Neural progenitor cell (in vitro differentiated cells): Measurements from ENCODE around the gene DCAF5. TPM values are rescaled to one million over a fixed set of nuclear protein-coding genes. Genes with fewer than 3 reads are reported as not detected.

Source experiments
- DNase-seq: peaks from one replicate; pipeline ENCODE4 v3.0.0-alpha.2; 2016; ENCODE audit warnings: low spot score
- H2AFZ ChIP-seq: fragments of 200-600 bp; sonication (generic); replicated peaks from 2 replicates; pipeline ENCODE4 v1.6.1; 2016; ENCODE audit warnings: antibody characterized with exemption
- H3F3A ChIP-seq: fragments of 200-600 bp; sonication (generic); 2 replicates; pipeline ENCODE4 v1.6.1; 2016; ENCODE audit warnings: antibody characterized with exemption, low read depth
- H3K27ac ChIP-seq: fragments of 200-600 bp; sonication (generic); 2 replicates; pipeline ENCODE4 v1.5.1; 2016; ENCODE audit warnings: mild to moderate bottlenecking
- H3K27me3 ChIP-seq: fragments of 200-600 bp; sonication (generic); 2 replicates; pipeline ENCODE4 v1.6.1; 2016; ENCODE audit warnings: mild to moderate bottlenecking, moderate library complexity
- H3K36me3 ChIP-seq: fragments of 200-600 bp; sonication (generic); 2 replicates; pipeline ENCODE4 v1.5.1; 2016
- H3K4me1 ChIP-seq: fragments of 200-600 bp; sonication (generic); 2 replicates; pipeline ENCODE4 v1.6.1; 2016; ENCODE audit warnings: mixed run types
- H3K4me2 ChIP-seq: fragments of 200-600 bp; sonication (generic); 2 replicates; pipeline ENCODE4 v1.6.1; 2016
- H3K4me3 ChIP-seq: fragments of 200-600 bp; sonication (generic); 2 replicates; pipeline ENCODE4 v1.5.1; 2016
- H3K79me2 ChIP-seq: fragments of 200-600 bp; sonication (generic); 2 replicates; pipeline ENCODE4 v1.6.1; 2016; ENCODE audit warnings: low read depth
- H3K9ac ChIP-seq: fragments of 200-600 bp; sonication (generic); 2 replicates; pipeline ENCODE4 v1.6.1; 2016
- H3K9me3 ChIP-seq: fragments of 200-600 bp; sonication (generic); 2 replicates; pipeline ENCODE4 v1.5.1; 2016; ENCODE audit warnings: low read depth
- H4K20me1 ChIP-seq: fragments of 200-600 bp; sonication (generic); 2 replicates; pipeline ENCODE4 v1.6.1; 2016; ENCODE audit warnings: low read depth
- H3K27ac Mint-ChIP-seq: 3 replicates; pipeline ENCODE4 v1.8.0; 2021; ENCODE audit warnings: mixed read lengths
- H3K27me3 Mint-ChIP-seq: 2 replicates; pipeline ENCODE4 v1.8.0; 2022; ENCODE audit warnings: low read depth, mild to moderate bottlenecking, inconsistent platforms, moderate library complexity, mixed read lengths; ENCODE audit not compliant: insufficient read depth
- H3K36me3 Mint-ChIP-seq: 3 replicates; pipeline ENCODE4 v1.8.0; 2021; ENCODE audit warnings: mixed read lengths
- H3K4me1 Mint-ChIP-seq: 3 replicates; pipeline ENCODE4 v1.8.0; 2021; ENCODE audit warnings: mixed read lengths
- H3K4me3 Mint-ChIP-seq: 3 replicates; pipeline ENCODE4 v1.8.0; 2021; ENCODE audit warnings: mild to moderate bottlenecking, moderate library complexity, mixed read lengths
- H3K9me3 Mint-ChIP-seq: 3 replicates; pipeline ENCODE4 v1.8.0; 2020; ENCODE audit warnings: mixed read lengths
- CTCF ChIP-seq: fragments of 200-600 bp; sonication (generic); IDR thresholded peaks from 2 replicates; pipeline ENCODE4 v1.5.1; 2017; ENCODE audit warnings: antibody characterized with exemption, mild to moderate bottlenecking
- EZH2 ChIP-seq: fragments of 200-600 bp; sonication (generic); IDR thresholded peaks from 2 replicates; pipeline ENCODE4 v1.6.1; 2017; ENCODE audit warnings: antibody characterized with exemption, mild to moderate bottlenecking, moderate library complexity
- EZH2phosphoT487 ChIP-seq: fragments of 200-600 bp; sonication (generic); IDR thresholded peaks from 2 replicates; pipeline ENCODE4 v1.6.1; 2017; ENCODE audit warnings: antibody characterized with exemption
- total RNA-seq: library from RNA; depleted of rRNA; stranded (reverse); fragments of >200 nt; gene quantifications from 2 replicates; pipeline ENCODE4 v1.2.3, GENCODE V29; 2015; ENCODE audit warnings: low replicate concordance

Gene DCAF5
- total RNA-seq, 1 donor from 2014 or later = 22.4 TPM

- Histone ChIP-seq H3K36me3 (peaks cover 5% of the 10 kb centered on the region), H3K27me3 (no peaks in the 10 kb centered on the region), H3F3A (peaks cover 5% of the 10 kb centered on the region), H3K9me3 (no peaks in the 10 kb centered on the region), H3K79me2 (no peaks in the 10 kb centered on the region), H3K4me3 (no peak overlapping the region), H4K20me1 (peaks cover 5% of the 10 kb centered on the region), H3K27ac (no peak overlapping the region), H3K4me1 (peaks cover 8% of the 10 kb centered on the region), H2AFZ (no peak overlapping the region), H3K4me2 (no peak overlapping the region), H3K9ac (no peak overlapping the region)
- no peak for DNase-seq
- Mint-ChIP-seq H3K4me3 (no peak overlapping the region), H3K36me3 (peaks cover 20% of the 10 kb centered on the region), H3K4me1 (peaks cover 8% of the 10 kb centered on the region), H3K27ac (no peak overlapping the region), H3K9me3 (no peaks in the 10 kb centered on the region), H3K27me3 (peaks cover 2% of the 10 kb centered on the region)
- TF ChIP-seq EZH2phosphoT487 = no peak
- TF ChIP-seq EZH2 = no peak
- TF ChIP-seq CTCF = no peak
Measured at GRCh38 chr14:69088586-69088985, 64.3 kb downstream of the DCAF5 start.

GRCh38 chr14:69087061-69087461 lies 65.9 kb downstream of the DCAF5 start:
- H4K20me1 ChIP-seq = no peaks in the 10 kb centered on the region
- no peak overlapping the region for H2AFZ ChIP-seq
- H3K36me3 Mint-ChIP-seq = peaks cover 24% of the 10 kb centered on the region
- H3K4me2 ChIP-seq = no peak overlapping the region
- H3K27me3 Mint-ChIP-seq = peaks cover 2% of the 10 kb centered on the region
- TF ChIP-seq CTCF (no peak), EZH2phosphoT487 (no peak), EZH2 (no peak)
- no peaks in the 10 kb centered on the region for H3K79me2 ChIP-seq
- H3K27me3 ChIP-seq = no peaks in the 10 kb centered on the region
- H3K9me3 ChIP-seq = no peaks in the 10 kb centered on the region
- DNase-seq = no peak
- H3K36me3 ChIP-seq = peaks cover 5% of the 10 kb centered on the region
- no peak overlapping the region for H3K4me3 ChIP-seq
- H3K27ac ChIP-seq = no peak overlapping the region
- no peak overlapping the region for H3K9ac ChIP-seq
- H3K4me1 Mint-ChIP-seq = no peaks in the 10 kb centered on the region
- H3K4me3 Mint-ChIP-seq = no peak overlapping the region
- no peaks in the 10 kb centered on the region for H3K9me3 Mint-ChIP-seq
- no peaks in the 10 kb centered on the region for H3K4me1 ChIP-seq
- no peaks in the 10 kb centered on the region for H3F3A ChIP-seq
- no peak overlapping the region for H3K27ac Mint-ChIP-seq

- no peak overlapping the region for H3K27ac Mint-ChIP-seq
- no peaks in the 10 kb centered on the region for H4K20me1 ChIP-seq
- H3K79me2 ChIP-seq = no peaks in the 10 kb centered on the region
- no peaks in the 10 kb centered on the region for H3K4me1 Mint-ChIP-seq
- no peak overlapping the region for H3K4me3 Mint-ChIP-seq
- H3K4me1 ChIP-seq = no peaks in the 10 kb centered on the region
- peaks cover 2% of the 10 kb centered on the region for H3K27me3 Mint-ChIP-seq
- H3K4me3 ChIP-seq = no peak overlapping the region
- H3F3A ChIP-seq = no peaks in the 10 kb centered on the region
- no peak for TF ChIP-seq EZH2
- no peak for TF ChIP-seq CTCF
- TF ChIP-seq EZH2phosphoT487 = no peak
- H3K4me2 ChIP-seq = no peak overlapping the region
- no peak overlapping the region for H3K9ac ChIP-seq
- no peak for DNase-seq
- H3K9me3 ChIP-seq = no peaks in the 10 kb centered on the region
- H3K36me3 ChIP-seq = peaks cover 5% of the 10 kb centered on the region
- H3K36me3 Mint-ChIP-seq = peaks cover 24% of the 10 kb centered on the region
- H2AFZ ChIP-seq = no peak overlapping the region
- no peaks in the 10 kb centered on the region for H3K27me3 ChIP-seq
- no peaks in the 10 kb centered on the region for H3K9me3 Mint-ChIP-seq
- H3K27ac ChIP-seq = no peak overlapping the region
Measured at GRCh38 chr14:69086537-69086936, 66.4 kb downstream of the DCAF5 start.
